GM19452 (cell line): Measurements from ENCODE around the gene ATXN7L1.

Source experiments
- ATAC-seq: cut with Tn5 transposase; IDR thresholded peaks from one replicate; pipeline ENCODE4 v1.9.1; 2021; ENCODE audit not compliant: unreplicated experiment

ATXN7L1 gene

DNA sequence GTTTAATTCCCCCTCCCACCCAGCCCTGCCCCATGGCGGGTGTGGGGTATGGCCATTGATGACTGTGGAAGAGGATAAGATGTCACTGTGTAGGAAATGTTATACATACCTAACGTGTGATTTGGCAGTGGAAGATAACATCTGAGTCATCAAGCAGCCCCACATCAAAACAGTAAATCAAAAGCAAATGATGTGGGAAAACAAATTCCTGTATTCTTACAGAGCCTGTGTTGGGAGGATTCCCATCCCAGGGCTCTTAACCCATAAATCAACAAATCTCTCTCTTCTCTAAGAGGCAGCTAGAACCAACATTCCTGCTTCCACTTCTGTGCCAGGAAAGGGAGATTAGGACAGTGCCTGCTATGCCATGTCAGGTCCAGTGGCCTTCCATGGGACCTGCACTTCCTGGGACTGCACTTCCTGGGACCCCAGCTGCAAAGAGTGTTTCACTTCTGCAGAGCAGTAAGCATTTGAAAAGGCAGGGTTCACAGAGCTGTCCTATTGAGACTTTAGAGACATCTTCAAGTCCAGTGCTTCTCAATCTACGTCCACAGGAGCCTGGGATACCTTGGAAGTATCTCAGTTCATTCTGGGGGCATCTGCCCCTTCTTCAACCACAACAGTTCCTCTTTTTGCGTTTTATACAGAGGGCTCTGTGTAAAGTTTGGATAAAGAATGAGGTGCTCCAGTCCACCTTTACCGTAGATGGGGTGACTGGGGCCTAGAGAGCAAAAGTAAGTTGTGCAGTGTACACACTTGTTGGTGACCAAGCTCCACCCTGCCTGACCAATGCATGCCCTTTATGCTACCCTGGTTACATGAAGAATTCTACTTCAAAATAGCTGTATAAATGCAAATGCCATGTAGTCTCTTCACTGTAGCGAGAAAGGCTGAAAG lies 45.7 kb downstream of the ATXN7L1 start:
- ATAC-seq = no peak

DNA sequence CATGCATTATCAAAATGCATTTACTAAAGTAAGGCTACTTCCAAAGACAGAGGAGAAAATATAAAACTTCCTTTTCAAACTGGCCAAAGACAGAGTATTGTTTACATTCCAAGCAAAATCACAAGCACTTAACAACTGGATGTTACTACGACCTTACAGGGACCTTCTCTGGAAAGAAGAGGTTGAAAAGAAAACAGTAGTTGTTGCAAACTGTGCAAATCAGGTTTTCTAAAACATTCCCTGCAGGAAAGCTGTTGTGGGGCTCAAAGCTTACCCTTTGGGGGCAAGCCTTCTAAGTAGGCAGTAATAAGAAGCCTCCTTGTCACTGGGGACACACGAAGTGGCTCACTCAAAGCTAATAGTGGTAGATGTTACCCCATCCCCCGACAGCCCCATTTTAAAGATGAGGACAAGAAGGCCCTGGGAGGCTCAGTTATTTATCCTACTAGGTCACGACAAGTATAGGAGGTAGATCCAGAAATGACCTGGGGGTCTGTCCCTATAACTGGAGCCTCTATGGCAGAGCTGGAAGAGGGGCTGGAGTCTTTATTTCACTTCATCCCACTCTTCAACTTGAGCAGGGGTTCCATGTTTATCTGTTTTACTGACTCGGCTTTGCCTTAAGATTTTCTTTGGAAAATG lies 46.6 kb downstream of the ATXN7L1 start:
- no peak for ATAC-seq

DNA sequence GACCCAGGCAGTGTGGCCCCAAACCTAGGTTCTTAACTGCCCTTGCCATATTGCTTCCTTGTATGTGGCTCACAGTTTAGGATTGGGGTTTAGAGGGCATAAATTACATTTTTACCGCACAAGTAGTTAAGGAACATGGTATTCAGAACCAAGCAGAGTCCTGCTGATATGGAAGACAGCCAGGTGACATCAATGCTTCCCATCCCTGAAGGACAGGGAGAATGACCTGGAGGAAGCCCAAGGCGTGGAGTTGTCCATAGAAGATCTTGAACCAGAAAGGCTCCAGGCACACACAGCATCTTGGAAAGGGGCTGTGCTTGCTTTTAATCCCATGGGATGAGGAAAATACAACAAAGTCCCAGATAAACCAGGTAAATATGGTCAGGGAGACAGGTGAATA lies 48.3 kb downstream of the ATXN7L1 start:
- ATAC-seq = no peak

DNA sequence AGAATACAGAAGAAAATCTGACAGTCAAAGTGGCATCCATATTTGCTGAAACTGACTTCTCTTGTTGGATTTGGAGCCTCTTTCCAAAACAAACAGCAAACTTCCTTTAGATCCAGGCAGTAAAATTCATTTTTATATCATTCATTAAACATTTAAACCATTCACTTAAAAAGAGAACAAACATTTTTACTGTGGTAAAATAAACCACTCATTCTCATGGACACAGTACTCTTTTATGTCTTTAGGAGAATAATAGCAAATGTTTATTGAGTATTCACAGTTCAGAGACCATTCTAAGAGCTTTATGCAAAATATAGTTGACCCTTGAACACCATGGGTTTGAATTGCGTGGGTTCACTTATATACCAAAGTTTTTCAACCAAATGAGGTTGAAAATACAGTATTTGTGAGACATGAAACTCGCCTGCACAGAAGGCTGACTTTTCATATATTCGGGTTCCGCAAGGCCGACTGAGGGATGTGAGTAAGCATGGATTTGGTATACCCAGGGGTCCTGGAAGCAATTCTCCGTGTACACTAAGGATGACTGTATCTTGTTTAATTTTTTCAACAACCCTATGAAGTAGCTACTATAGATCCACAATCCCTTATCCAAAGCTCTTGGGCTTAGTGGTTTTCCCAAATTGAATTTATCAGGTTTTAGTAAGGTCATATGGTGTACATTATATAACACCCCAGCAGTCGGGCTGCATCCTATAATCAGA lies 49.1 kb downstream of the ATXN7L1 start:
- ATAC-seq = no peak

DNA sequence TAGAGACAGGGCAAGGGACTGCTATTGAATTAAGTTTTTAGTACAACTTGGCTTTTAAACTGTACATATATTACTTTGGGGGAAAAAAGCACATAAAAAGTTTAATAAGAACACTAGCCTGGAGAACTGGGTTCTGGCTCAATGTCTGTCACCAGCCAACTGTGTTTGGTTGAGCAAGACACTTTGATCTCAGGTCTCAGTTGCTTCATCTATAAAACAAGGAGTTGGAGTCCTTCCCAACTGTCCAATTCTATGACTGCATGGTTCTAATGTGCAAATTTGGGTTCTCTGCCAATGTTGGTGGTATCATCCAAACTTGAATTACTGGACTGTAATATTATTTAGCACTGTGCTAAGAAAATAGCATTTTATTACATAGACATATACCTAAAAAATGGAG lies 50.3 kb downstream of the ATXN7L1 start:
- no peak for ATAC-seq

DNA sequence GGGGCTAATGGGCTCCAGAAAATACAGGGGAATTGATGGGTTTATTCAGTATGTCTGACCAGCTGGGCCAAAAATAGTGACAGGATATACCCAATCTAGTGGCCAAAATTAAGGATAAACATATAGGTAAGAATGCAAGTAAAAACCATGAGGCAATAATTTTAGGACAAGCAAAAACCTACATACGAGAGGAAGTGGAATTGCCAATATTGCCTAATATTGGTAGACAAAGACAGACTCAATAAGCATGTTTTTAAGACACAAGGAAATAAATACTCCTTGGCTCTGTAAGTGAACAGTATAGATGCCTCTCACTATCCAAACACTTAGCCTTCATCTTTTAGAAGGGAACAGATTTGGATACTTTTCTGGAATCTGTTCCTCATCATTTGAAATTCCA lies 51.0 kb downstream of the ATXN7L1 start:
- no peak for ATAC-seq

DNA sequence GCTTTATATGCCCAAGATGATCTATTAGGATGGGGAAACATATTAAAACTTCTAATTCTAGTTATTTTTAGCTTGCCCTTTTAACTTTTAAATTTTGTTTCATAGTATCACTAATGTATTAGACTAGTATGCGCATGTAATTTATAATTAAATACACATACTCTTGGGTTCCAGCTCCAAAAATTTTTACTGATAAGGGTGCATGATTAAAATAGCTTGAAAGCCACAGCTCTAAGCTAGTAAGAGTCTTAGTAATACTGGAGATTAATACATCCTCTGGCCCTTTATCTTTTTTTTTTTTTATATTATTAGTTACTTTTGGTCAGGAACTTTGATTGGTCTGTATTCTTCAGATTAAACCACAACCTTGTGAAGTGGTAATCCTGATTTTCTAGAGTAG lies 53.6 kb downstream of the ATXN7L1 start:
- no peak for ATAC-seq

DNA sequence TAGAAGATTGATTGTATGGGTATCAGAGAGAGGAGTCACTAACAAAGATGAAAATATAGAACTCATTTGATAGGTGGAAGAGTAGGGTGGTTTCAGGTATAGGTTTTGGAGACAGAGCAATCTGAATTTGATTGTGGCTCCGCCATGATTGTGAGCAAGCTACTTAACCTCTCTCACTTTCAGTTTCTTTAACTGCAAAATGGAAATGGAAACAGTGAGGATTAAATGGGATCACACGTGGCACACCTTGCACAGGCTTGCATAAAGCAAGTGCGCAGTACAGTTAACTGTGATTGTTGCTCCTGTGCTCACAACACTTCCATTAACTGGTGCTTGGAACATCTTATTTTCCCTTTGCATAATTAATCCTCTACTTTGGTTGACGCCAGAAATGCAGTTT lies 54.9 kb downstream of the ATXN7L1 start:
- ATAC-seq = no peak

DNA sequence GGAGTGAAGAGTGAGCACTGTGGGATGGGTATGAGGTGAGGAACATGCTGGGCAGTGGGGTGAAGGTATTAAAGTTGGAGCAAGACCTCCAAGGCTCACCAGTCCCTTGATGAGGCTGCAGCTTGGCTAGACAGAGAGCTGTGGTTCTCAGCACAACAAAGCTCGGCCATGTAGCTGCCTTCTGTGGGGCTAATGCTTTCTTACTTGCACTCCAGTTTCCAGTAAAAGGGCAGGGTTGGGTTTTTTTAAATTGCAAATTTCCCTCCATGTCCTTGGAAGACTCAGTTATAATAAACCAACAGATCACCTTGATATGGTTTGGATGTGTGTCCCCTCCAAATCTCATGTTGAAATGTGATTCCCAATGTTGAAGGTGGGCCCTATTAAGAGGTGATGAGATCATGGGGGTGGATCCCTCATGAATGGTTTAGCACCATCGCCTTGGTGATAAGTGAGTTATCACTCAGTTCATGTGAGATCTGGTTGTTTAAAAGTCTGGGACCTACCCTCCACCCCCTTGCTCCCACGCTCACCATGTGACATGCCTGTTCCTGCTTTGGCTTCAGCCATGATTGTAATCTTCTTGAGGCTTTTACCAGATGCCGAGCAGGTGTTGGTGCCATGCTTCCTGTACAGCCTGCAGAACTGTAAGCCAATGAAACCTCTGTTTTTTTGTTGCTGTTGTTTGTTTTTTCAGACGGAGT lies 55.9 kb downstream of the ATXN7L1 start:
- no peak for ATAC-seq

DNA sequence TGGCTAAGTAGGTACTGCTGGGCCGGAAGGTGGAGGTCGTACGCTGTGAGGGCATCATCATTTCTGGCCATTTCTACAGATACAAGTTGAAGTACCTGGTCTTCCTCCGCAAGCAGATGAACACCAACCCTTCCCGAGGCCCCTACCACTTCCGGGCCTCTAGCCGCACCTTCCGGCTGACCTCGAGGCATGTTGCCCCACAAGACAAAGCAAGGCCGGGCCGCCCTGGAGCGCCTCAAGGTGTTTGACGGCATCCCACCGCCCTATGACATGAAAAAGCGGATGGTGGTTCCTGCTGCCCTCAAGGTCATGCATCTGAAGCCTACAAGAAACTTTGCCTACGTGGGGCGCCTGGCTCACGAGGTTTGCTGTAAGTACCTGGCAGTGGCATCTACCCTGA lies 56.8 kb downstream of the ATXN7L1 start:
- ATAC-seq = no peak

DNA sequence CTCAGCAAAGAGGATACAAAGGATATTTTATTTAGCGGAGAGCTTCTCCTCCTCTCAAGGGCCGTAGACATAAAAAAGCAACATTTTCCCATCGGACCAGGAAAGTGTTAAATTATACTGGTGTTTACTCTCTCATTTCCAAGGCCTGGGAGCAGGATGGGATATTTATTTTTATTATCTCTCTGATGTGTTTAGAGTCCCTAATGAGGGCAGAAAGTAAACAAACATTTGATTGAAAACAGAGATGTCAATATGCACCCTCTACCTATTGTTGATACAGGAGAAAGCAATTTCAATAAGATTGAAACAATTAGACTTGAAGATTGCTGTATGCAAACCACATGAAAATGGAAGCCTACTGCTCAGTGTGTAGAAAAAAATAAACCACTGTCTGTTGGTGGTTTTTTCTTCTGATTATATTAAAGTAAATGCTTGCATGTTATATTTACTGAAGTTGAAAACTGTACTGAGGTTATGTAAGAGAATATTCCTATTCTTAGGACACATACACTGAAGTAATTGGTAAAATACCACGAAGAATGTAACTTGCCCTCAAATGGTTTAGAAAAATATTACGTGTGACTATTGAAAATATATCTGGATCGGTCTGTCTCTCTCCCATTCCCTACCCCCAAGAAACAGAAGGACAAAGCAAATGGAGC lies 59.3 kb downstream of the ATXN7L1 start:
- ATAC-seq = no peak

DNA sequence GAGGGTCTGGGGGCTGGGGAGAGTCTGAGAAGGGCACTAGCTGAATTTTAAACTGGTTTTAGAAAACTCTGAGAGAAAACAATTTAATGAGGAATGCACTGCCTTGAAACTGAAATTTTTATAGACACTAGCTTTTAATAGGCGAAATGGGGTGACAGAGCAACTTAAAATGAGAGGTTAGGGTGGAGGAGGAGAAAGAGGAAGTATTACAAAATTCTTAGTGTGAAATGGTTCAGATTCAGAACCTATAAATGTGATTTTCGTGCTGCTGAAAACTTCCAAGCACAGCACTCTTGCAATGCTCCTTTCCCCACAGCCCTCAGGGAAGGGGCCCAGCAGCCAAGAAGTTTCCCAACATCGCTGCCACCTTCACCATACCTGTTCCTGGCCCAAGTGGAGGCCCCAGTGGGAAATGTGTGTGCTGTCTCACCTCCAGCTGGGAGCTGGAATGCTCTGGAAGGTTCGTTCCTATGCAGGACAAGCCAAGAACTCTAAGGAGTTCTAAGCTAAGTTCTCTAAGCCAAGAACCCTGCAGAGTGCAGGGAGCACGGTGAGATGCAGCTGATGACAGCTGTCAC lies 60.0 kb downstream of the ATXN7L1 start:
- ATAC-seq = no peak

DNA sequence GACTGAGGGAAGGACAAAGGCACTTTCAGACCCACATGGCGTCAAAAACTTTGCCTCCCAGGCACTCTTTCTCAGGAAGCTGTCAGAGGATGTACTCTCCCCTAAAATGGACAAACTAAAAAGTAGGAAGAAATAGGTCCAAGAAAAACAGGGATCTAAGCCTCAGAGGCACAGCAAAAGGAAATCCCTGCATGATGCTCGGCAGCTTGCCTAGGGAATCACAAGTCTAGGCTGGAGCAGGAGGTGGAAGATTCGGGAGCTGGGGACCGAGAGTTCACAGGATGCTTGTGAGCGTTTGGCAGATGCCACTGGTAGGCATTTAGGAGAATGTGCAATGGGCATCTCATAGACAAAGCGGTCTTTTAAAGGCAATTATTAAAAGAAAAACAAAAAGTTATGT lies 60.8 kb downstream of the ATXN7L1 start:
- ATAC-seq = no peak

DNA sequence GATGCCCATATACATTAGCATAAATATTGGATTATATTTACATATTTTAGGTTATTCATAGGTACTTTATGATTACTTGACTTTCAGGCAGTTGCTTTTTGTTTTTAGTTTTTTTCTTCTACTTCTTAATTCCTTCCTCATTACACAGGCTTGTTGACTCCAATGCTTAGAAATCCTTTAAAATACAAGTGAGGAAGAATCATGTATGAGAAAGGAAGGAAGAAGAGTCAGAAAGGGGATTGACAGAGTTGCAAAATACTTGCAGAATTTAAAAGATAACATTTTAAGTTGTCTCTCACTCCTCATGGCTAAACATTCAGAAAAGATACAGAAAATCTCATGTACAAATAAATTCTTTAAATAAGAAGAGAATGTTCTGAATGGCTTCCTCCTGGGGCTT lies 61.9 kb downstream of the ATXN7L1 start:
- no peak for ATAC-seq

DNA sequence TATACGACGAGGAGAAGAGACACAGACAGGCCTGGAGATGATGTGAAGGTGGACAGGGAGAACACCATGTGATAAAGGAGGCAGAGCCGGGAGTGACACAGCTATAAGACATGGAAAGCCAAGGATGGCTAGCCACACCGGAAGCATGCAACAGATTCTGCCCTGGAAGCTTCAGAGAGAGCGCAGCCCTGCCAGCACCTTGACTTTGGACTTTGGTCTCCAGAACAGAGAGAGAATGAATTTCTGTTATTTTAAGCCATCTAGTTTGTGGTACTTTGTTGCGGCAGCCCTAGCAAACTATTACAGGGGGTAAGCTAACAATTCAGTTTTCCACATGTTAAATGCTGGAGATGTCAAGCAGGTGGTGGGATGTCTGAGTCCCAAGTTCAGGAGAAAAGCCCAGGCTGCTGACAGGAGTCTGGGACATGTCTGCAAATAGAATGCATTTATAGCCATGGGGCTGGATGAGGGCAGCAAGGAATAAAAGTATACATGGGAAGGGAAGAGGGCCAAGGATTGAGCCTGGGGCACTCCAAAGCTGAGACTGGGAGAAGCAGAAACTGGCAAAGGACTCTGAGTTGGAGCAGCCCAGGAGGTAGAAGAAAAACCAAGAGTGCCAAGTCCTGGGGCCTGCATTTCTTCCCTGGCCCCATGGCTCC lies 65.1 kb downstream of the ATXN7L1 start:
- ATAC-seq = no peak

DNA sequence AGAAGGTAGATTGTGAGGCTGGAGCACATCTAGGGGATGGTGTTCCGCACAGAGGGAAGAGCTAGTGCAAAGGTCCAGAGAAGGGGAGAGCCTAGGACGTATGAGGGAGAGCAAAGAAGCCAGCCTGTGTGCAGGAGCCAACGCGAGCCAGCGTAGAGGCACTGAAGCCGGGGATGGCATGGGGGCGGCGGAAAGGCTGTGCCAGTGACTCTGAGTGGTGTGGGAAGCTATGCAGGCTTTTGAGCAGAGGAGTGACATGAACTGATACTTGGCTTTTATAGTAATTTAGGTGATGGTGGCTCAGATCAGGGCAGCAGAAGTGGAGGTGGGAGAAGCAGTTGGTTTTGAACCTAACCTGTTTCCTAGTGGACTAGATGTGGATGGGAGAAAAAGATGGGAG lies 65.8 kb downstream of the ATXN7L1 start:
- no peak for ATAC-seq

DNA sequence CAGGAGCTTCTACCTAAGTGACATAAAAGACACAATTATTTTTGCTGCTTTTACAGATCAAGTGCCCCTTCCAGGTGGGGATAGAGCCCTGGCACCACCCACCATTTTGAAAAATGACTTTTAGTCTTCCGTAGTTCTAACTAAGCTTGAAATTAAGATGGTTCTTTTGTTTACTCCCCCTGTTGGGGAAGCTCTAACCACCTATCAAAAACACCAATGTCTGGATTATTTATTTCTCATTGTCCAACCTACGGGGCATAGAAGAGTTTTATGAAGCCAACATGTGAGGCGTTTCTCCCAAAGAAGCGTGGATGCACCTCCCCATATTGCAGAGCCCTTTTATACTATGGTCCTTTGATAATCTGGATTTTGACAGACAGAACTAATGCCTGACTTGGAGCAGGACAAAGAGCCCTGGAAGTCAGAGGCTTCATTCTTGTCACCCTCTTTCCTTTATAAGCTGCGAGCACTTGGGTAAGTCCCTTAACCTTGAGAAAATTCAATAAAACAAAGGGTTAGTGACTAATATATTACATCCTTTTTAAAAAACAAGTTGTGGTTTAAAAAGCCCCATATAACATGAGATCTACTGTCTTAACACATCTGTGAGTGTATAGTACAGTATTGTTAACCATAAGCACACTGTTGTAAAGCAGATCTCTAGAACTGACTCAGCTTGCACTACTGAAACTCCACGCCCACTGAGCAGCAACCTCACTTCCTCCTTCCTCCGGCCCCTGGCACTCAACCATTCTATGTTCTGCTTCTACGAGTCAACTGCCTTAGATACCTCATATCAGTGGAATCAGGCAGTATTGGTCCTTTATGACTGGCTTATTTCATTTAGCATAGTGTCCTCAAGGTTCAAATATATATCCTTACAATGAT lies 67.5 kb downstream of the ATXN7L1 start:
- peak; percentile 97 for ATAC-seq

DNA sequence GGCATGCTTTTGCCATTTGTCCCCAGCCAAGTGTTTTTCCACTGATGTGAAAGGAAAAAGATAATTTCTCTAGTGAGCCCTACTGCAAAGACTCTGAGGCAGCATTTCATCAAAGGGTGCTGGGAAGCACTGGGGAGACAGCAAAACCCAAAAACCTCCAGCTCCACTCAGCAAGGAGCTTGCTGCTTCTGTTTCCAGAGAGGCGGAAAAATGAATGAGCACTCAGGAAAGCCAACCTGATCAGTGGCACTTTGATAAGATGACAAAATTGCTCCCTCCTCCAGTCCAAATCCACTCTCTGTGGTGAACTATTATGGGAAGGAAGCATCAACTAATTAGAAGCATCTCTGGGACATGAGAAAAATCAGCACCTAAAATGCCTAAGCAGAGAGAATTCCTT lies 68.2 kb downstream of the ATXN7L1 start:
- ATAC-seq = no peak

DNA sequence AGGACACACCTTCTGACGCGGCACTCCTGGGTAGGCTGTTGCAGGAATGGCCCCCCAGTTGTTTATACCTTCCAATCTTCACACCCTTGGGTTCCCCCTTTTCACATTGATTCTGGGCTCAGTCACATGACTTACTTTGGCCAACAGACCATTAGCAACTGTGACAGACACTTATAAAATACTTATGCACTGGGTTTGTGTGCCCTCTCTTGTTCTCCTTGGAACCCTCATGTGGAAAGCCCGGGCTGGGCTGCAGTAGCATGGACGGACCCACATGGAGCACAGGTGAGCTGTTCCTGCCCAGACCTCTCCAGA lies 69.0 kb downstream of the ATXN7L1 start:
- ATAC-seq = no peak
